NCI-H82 treated with DMSO at 0.1 percent for 48 hours (cell line): ENCODE data around the gene PPP1R37.

ENCODE experiments used
- DNase-seq: peaks from one replicate; lab custom pipeline; 2025; ENCODE audit not compliant: unreplicated experiment; lab: John Stamatoyannopoulos, UW

The PPP1R37 gene

DNA sequence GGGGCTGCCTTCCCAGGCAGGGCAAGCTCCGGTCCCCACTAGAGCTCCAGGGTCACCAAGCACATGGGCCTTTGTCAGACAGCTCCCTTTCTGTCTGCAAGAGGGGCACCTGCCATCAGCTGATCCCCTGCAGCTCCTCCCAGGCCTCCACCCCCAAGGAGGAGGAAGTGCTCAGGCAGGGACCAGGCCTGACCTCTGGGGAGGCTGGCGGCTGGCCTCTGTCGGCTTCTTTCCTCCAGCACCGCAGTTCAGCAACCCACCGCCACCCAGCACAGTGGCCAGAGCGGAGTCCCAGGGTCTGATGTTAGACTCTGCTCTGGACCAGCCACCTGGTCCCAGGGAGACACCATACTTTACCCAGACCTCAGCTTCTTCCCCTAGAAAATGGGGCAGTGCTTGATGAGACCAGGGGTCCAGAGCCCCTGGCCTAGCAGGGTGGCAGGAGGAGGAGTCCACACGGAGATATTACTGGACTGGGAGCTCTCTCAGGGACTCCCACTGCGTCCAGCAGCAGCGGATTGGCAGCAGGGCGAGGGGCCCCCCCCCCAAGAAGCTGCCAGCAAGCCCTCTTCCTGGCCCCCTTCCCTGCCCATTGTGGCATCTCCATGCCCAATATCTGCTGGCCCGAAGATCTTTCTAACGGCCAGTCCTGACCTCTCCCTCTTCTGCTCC, 43.7 kb downstream of the PPP1R37 start:
- DNase-seq, result no peak

DNA sequence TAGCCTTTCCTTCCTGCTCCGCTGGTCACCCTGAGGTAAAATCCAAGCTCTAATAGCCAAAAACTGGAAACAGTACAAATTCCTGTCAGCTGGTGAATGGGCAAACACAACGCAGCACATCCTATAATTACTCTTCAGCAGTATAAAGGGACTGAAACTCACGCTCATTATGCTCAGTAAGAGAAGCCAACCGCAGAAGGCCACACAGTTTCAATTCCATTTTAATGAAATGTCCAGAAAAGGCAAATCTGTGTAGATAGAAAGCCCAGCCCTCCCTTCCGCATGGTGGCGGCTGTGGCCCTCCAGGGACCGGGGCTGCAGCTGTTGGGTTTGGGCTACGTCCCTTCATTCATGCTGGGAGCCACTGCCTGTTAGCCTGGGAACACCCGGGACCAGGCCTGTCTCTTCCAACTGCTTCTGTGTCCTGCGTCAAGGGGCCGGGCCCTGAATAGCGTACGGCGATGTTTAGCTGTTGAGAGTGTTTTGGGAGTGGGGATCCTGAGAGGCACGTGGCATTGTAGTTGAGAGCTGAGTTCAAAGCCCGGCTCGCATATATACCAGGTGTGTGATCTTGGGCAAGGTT, 44.3 kb downstream of the PPP1R37 start:
- no peak for DNase-seq

DNA sequence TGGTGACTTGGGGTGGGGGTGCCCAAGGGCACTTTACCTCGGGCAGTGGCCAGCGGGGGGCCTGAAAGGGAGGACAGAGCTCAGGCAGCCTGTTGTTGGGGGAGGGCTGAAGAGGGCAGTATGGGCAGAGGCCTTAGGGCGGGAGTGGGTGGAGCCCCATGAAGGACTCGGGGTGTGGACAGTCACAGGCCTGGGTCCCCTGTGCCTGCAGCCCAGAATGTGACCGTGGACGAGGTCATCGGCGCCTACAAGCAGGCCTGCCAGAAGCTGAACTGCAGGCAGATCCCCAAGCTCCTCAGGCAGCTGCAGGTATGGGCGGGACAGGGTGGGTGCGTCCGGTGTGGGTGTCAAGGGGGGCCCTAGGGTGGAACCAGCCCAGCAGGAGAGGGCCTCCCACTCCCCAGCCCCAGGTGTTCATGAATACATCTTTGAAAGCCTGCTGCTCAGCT, 45.3 kb downstream of the PPP1R37 start:
- DNase-seq, result no peak

DNA sequence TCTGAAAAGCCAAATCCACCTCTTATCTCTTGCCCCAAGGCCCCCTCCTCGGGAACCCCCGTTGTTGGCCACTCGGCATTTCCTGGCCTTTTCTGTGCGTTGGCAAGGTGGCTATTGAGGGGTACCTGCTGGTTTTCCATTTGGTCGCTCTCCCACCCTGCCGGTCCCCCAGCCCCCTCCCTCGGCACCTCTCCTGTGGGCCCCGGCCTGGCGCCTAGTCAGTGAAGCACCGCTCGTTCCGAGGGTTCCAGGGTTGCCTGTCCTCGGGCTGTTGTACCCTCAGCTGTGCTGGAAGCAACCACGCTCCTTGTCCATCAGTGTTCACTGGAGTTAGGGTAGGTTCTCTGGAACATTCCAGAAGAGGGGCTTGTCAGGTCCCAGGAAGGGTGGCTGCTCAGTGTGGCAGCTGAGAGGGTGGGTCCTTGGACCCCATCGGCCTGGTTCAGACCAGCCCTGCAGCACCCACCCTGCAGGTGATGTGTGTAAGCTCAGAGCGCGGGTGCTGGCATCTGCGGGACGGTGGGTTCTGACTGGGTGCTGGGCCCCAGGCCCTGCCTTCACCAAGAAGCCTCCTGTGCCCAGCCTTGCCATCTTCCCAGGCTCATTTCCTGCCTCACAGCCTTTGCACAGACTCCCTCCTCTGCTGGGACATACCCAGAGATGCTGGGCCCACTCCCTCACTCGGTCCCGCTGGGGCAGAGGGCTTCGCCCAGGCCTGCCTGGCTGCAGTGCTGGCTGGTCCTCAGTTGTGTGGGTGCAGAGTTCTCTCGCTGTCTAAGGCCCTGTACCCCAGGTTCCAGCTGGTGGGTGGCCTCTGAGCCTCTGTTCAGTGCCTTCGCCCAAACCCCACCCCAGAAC, 46.5 kb downstream of the PPP1R37 start:
- DNase-seq, result no peak

DNA sequence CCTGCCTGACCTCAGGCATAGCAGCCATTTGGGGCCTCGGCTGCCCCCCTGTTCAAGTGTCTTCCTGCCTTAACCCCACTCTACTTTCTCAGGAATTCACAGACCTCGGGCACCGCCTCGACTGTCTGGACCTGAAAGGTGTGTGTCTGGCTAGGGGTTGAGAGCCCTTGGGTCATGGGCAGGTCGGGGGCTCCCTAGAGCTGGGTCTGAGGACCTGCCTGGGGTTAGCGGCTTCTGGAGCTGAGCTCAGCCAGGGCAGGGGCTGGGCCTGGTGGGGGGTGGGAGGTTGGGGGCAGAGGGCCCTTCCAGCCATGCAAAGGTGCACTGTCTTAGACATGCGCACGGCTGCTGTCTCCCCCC, 47.1 kb downstream of the PPP1R37 start:
- no peak for DNase-seq

DNA sequence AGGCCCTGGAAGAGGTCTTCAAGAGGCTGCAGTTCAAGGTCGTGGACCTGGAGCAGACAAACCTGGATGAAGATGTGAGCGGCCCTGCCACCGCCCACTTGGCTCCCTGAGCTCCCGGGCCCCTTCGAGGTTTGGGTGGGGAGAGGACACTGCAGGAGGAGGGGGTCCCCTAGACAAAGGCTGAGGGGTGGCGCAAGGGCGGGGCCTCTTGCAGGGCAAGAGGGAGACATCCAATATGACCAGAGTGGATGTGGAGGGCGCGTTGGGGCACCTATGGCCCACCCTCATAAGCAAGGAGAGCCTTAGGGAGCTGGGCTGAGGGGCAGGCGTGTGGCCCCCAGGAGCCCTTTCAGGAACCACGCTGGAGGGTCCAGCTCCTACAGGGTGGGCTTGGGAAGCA, 47.6 kb downstream of the PPP1R37 start:
- DNase-seq, result no peak

DNA sequence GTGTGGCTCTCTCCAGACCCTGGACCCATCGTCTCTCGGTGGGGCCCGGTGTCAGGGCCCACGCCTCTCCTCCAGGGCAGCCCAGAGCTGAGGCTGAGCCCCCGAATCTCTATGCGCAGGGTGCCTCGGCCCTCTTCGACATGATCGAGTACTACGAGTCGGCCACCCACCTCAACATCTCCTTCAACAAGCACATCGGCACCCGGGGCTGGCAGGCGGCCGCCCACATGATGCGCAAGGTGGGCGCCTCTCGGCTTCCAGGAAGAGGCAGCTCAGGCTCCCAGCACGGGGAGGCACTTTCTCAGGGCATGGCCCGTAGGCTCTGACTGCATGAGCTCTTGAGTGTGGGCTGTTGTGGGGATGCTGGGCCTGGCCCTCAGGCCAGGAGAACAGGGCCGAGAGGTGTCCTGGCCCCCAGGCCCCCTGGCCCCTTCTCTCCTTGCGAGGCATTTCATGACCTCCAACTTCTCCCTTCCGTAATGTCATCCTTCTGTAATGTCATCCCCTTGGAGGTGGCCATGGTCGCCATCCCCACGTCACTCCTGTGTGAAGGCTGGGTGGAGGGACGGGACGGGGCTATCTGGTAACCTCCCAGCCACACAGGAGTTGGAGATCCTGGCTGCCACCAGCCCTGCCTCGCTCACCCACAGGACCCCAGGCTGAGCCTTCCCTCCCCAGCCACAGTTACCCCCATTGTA, 48.4 kb downstream of the PPP1R37 start:
- no peak for DNase-seq

DNA sequence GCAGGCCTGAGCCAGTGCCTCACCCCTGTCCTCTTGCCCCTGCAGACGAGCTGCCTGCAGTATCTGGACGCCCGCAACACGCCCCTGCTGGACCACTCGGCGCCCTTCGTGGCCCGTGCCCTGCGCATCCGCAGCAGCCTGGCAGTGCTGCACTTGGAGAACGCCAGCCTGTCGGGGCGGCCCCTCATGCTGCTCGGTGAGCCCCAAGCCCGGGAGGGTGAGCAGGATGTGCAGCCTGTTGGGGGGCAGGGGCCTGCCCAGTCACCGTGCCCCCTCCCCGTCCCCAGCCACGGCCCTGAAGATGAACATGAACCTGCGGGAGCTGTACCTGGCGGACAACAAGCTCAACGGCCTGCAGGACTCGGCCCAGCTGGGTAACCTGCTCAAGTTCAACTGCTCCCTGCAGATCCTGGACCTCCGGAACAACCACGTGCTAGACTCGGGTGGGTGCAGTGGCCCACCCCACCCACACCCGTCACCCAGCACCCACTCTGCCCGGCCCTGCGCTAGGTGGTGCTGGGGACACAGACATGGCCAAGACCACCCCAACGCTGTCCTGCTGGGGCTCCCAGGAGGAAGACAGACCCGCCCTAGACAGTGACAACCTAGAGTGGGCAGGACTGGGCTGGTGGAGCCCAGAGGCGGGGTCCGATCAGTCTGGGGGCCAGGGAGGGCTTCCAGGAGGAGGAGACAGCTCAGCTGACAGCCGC, 49.2 kb downstream of the PPP1R37 start:
- no peak for DNase-seq

DNA sequence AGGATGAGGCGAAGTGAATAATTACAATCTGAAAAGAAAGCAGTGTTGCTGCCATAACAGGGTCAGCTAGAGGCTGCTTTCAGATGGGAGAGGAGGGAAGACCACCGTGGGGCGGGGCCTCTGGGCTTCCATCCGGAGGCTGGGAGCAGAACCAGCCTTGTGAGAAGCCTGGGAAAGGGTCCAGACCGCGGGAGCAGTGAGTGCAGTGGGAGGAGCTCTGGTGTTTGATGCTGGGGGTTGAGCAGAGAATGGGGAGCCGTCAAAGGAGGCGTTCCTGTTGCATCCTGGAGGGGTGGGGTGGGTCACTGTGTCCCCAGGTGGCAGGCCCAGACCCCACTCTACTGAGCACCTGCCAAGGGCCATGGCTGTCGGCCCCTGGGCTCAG, 49.7 kb downstream of the PPP1R37 start:
- no peak for DNase-seq

DNA sequence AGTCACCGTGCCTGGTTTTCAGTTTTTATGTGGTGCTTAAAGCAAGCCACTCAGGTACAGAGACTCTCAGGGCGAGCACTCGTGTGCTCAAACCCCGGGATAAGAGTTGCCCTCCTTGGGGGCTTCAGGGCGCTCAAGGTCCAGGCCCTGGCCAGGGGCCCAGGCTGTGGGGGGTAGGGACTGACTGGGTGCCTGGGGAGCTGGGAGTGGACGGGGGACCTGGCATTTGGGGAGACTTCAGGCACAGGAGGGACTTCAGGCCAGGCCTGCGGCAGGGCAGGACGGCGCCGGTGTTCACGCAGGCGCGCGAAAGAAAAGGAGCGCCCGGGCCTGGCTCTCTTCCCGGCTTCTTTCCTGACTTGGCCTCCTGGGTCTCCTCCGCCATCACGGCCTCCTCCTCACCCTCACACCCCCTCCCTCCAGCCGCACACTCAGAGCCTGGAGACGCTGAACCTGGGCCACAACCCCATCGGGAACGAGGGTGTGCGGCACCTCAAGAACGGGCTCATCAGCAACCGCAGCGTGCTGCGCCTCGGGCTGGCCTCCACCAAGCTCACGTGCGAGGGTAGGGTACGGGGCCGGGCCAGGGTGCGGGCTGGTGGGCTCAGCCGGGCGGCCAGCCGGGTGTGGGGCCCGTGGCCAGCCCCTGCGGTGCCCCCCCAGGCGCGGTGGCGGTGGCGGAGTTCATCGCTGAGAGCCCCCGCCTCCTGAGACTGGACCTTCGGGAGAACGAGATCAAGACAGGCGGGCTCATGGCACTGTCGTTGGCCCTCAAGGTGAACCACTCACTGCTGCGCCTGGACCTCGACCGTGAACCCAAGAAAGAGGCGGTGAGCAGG, 51.7 kb downstream of the PPP1R37 start:
- DNase-seq, result no peak

DNA sequence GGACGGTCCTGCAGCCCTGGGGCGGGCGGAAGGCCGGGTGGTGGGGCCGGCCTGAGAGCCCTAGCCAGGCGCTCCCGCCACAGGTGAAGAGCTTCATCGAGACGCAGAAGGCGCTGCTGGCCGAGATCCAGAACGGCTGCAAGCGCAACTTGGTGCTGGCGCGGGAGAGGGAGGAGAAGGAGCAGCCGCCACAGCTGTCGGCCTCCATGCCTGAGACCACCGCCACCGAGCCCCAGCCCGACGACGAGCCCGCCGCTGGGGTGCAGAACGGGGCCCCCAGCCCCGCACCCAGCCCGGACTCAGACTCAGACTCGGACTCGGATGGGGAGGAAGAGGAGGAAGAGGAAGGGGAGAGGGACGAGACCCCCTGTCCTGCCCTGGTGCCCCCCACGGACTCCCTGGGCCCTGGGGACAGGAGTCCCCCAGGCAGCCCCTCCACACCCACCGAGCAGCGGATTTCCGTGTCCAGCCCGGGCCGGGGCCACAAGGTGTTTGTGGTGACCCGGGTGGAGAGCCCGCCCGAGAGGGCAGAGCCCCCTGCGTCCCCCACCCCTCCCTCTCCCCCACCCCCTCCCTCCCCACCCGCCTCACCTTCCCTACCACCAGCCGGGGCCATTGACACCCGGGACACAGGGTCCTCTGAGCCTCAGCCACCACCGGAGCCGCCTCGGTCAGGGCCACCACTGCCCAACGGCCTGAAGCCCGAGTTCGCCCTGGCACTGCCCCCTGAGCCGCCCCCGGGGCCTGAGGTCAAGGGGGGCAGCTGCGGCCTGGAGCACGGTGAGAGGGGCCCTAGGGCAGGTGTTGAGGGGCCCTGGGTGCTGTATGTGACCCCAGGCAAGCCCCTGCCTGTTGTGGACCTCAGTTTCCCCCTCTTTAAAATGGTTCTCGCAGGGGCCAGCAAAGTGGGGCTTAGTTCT, 52.6 kb downstream of the PPP1R37 start:
- no peak for DNase-seq

DNA sequence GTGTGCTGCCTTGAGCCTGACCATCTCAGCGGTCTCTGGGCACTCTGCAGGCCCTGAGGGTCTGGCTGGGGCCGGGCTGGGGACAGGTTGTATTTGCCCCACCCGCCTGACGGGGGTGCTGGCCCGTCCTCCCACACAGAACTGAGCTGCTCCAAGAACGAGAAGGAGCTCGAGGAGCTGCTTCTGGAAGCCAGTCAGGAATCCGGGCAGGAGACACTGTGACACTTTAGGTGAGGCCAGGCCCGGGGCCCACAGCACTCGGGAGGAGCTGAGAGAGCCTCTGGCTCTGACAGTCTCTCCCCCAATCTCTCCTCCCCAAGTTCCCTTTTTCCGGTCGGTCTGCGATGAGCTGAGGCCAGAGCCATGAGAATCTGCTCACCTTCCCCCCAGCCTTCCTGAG, 53.3 kb downstream of the PPP1R37 start:
- no peak for DNase-seq

DNA sequence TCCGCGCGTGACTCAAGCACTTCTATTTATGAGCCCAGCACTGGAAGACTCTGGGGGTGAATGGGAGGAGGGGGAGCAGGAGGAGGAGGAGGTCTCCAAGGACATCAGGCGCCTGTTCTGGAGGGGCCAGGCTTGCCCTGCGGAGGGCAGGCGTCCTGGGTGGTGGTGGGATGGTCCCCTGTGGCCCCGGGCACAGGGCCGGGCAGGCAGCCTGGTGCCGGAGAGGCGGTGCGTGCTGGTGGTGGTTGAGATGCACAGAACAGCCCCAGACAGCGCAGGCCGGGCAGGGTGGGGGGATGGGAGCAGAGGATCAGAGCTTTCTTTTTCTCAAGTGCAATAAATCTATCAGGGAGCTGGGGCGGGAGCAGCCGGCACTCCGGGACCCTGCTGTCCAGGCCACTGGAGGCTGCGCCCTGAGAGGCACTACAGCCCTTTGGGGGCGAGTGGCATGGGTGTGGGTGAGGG, 53.8 kb downstream of the PPP1R37 start:
- no peak for DNase-seq

DNA sequence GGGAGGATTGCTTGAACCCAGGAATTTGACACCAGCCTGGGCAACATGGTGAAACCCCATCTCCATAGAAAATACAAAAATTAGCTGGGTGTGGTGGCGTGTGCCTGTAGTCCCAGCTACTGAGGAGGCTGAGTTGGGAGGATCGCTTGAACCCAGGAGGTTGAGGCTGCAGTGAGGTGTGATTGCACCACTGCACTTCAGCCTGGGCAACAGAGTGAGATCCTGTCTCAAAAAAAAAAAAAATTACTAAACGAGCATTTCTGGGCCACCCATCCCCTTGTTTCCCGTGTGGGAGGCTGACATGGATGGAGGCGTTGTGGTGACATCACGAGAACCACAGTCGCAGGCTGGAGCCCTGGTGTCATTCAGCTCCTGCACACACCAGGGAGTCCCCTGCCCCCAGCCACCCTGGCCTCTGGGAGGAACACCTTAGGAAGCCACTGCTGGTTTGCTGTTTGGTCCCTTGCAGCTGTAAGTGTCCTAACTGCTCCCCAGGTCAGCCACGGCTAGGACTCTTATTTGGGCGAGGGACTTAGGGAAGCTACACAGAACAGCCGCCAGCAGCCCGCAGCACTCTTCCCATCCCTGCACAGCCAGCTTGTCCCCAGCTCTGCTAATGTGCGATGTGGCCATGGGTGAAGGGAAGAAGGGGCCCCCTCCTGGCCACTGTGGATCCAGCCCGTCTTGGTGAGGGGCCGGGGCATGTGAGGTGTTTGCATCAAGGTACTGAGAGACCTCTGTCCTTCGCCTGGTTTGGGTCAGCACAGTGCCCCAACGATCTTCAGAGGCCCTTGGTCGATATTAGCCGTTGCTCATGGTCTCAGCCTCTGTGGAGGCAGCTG, 55.1 kb downstream of the PPP1R37 start:
- DNase-seq, result no peak

DNA sequence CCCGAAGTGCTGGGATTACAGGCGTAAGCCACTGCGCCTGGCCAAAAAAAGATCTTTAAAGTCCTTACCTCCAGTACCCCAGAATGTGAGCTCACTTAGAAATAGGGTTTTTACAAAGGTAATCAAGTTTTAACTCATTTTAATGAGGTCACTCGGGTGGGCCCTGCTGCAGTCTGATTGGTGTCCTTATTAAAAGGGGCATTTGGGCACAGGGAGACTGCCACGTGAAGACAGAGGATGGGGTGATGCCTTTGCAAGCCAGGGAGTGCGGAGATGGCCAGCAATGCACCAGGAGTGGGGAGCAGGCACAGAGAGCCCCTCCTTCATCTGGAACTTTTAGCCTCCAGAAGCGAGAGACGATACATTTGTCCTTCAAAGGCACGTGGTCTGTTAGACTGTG, 56.1 kb downstream of the PPP1R37 start:
- DNase-seq, result no peak

DNA sequence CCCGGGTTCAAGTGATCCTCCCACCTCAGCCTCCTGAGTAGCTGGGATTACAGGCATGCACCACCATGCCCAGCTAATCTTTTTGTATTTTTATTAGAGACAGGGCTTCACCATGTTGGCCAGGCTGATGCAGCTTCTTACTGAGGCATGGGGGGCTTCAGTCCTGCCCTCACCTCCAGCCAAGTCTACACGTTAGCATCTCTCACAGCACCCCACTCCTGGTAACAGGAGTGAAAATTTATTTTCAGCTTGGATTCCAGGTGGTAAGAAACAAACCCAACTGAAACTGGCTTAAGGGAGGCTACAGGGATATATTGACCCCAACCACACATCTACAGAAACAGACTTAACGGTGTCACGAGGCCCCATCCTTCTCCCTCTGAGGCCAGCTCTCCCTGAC, 57.2 kb downstream of the PPP1R37 start:
- no peak for DNase-seq

DNA sequence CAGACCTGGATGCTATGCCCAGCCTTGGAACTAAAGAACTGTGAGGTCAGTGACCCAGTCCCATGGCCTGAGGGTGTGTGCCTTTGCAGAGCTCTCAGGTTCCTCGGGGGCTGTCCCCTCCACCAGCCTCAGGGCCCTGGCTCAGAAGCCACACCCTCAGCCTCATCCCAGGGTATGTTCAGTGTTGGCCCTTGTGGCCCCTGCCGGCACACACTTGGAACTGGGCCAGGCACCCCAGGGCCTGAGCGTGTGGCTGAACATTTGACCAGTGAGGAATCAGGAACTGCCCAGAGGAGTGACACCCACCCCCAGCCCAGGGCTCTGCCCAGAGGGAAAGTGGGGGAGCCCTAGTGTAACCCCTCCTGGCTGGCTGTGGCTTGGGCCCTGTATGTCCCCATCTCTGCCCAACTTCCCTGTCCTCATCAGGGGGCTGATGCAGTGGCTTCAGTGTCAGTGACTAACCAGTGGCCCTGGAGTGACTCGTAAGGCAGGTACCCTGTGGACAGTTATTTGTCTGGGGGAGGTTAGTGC, 57.8 kb downstream of the PPP1R37 start:
- DNase-seq, result no peak

DNA sequence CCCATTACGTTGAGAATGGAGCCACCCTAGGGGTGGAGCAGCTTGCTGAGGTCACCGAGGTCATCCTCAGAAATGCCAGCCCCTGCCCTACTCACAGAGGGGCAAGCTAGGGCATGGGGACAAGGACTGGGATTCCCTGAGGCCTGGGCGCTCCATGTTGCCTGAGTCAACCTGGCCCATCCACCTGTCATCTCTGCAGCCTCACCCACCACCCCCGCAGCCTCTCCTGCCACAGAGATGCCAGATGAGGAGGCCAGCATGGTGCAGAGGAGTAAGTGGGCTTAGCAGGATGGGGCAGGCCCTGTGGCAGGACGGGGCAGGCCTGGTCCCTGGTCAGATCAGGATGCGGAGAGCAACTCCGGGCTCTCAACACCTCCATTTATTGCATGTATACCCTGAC, 58.3 kb downstream of the PPP1R37 start:
- no peak for DNase-seq
